ENCODE measurements around the gene SPTAN1. TPM values are rescaled to one million over a fixed set of nuclear protein-coding genes. Genes with fewer than 3 reads are reported as not detected.

SPTAN1 gene
- total RNA-seq, 1 experiment from 2014 or later = 344 TPM

DNA sequence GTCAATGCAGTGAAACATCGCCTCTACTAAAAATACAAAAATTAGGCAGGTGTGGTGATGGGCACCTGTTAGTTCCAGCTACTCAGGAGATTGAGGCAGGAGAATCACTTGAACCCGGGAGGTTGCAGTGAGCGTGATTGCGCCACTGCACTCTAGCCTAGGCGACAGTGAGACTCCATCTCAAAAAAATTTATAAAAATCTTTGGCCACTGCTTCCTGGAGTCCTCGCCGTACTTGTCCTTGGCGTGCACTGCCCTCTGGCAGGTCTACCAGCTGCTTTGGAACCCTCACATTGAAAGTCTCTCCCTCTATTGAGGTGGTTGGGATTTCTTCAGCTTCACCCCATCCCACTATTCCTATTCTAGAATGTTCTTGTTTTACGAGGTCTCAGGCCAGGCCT is 79.2 kb downstream of the SPTAN1 start:
- no TSS peak for BruUV-seq (replicated peaks)
- CTCF ChIA-PET = no interaction called here
- no peaks in the 10 kb centered on the region for H3K9me3 Mint-ChIP-seq (ENCODE audit: low read depth, unreplicated experiment)
- DNase-seq = no peak
- peaks cover 55% of the 10 kb centered on the region for H3K36me3 Mint-ChIP-seq (ENCODE audit: insufficient read depth, unreplicated experiment)
- no peak overlapping the region for H3K27ac Mint-ChIP-seq (ENCODE audit: unreplicated experiment)
- no peaks in the 10 kb centered on the region for H3K27me3 Mint-ChIP-seq (ENCODE audit: unreplicated experiment)
- TF ChIP-seq, protein P1, sequence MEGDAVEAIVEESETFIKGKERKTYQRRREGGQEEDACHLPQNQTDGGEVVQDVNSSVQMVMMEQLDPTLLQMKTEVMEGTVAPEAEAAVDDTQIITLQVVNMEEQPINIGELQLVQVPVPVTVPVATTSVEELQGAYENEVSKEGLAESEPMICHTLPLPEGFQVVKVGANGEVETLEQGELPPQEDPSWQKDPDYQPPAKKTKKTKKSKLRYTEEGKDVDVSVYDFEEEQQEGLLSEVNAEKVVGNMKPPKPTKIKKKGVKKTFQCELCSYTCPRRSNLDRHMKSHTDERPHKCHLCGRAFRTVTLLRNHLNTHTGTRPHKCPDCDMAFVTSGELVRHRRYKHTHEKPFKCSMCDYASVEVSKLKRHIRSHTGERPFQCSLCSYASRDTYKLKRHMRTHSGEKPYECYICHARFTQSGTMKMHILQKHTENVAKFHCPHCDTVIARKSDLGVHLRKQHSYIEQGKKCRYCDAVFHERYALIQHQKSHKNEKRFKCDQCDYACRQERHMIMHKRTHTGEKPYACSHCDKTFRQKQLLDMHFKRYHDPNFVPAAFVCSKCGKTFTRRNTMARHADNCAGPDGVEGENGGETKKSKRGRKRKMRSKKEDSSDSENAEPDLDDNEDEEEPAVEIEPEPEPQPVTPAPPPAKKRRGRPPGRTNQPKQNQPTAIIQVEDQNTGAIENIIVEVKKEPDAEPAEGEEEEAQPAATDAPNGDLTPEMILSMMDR (IDR thresholded peaks at IDR 0.05; ENCODE audit: unreplicated experiment) = no peak
- H3K4me3 Mint-ChIP-seq (ENCODE audit: low read depth, unreplicated experiment) = no peak overlapping the region
- H3K4me1 Mint-ChIP-seq (ENCODE audit: low read depth, unreplicated experiment) = peaks cover 20% of the 10 kb centered on the region
- intact Hi-C loops (cut with micrococcal nuclease; ENCODE audit: unreplicated experiment) = no loop called here

DNA sequence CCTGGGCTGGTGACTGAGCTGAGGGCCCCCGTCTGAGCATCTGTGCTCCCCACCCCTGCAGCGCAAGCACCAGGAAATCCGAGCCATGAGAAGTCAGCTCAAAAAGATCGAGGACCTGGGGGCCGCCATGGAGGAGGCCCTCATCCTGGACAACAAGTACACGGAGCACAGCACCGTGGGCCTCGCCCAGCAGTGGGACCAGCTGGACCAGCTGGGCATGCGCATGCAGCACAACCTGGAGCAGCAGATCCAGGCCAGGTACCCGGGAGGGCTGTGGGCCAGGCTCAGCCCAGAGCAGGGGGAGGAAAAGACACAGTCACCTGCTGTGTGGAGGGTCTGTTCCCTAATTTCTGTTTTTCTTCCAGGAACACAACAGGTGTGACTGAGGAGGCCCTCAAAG is 79.7 kb downstream of the SPTAN1 start:
- peaks cover 55% of the 10 kb centered on the region for H3K36me3 Mint-ChIP-seq (ENCODE audit: insufficient read depth, unreplicated experiment)
- H3K27me3 Mint-ChIP-seq (ENCODE audit: unreplicated experiment) = no peaks in the 10 kb centered on the region
- intact Hi-C loops (cut with micrococcal nuclease; ENCODE audit: unreplicated experiment) = no loop called here
- H3K9me3 Mint-ChIP-seq (ENCODE audit: low read depth, unreplicated experiment) = no peaks in the 10 kb centered on the region
- TF ChIP-seq, protein P1 (IDR thresholded peaks at IDR 0.05; ENCODE audit: unreplicated experiment) = no peak
- DNase-seq = no peak
- no peak overlapping the region for H3K27ac Mint-ChIP-seq (ENCODE audit: unreplicated experiment)
- no peak overlapping the region for H3K4me3 Mint-ChIP-seq (ENCODE audit: low read depth, unreplicated experiment)
- peaks cover 24% of the 10 kb centered on the region for H3K4me1 Mint-ChIP-seq (ENCODE audit: low read depth, unreplicated experiment)
- BruUV-seq (replicated peaks) = no TSS peak
- CTCF ChIA-PET = no interaction called here

DNA sequence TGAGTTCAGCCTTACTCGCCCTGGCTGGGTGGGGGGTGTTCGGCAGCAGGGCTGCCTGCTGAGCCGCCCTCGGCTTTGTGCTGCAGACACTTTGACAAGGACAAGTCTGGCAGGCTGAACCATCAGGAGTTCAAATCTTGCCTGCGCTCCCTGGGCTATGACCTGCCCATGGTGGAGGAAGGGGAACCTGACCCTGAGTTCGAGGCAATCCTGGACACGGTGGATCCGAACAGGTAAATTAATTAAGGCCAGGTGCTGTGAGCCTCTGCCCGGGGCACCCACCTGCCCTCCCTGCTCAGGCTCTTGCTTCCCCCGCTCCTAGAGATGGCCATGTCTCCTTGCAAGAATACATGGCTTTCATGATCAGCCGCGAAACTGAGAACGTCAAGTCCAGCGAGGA is 80.1 kb downstream of the SPTAN1 start:
- H3K4me3 Mint-ChIP-seq (ENCODE audit: low read depth, unreplicated experiment) = no peak overlapping the region
- intact Hi-C loops (cut with micrococcal nuclease; ENCODE audit: unreplicated experiment) = no loop called here
- H3K4me1 Mint-ChIP-seq (ENCODE audit: low read depth, unreplicated experiment) = peaks cover 24% of the 10 kb centered on the region
- H3K36me3 Mint-ChIP-seq (ENCODE audit: insufficient read depth, unreplicated experiment) = peaks cover 55% of the 10 kb centered on the region
- H3K9me3 Mint-ChIP-seq (ENCODE audit: low read depth, unreplicated experiment) = no peaks in the 10 kb centered on the region
- no peak for DNase-seq
- no peaks in the 10 kb centered on the region for H3K27me3 Mint-ChIP-seq (ENCODE audit: unreplicated experiment)
- TF ChIP-seq, protein P1 (IDR thresholded peaks at IDR 0.05; ENCODE audit: unreplicated experiment) = no peak
- no TSS peak for BruUV-seq (replicated peaks)
- CTCF ChIA-PET = no interaction called here
- no peak overlapping the region for H3K27ac Mint-ChIP-seq (ENCODE audit: unreplicated experiment)

DNA sequence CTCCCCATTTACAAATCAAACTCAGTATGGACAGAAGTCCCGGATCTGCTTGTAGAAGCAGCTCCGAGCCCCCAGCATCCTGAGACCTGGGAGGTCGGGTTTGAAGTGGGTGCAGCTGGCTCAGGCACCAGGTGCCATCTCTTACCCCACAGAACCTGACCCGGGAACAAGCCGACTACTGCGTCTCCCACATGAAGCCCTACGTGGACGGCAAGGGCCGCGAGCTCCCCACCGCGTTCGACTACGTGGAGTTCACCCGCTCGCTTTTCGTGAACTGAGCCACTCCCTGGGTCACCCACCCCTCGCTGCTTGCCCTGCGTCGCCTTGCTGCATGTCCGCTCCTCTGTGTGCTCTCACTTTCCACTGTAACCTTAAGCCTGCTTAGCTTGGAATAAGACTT is 80.7 kb downstream of the SPTAN1 start:
- no peak overlapping the region for H3K4me3 Mint-ChIP-seq (ENCODE audit: low read depth, unreplicated experiment)
- no peaks in the 10 kb centered on the region for H3K9me3 Mint-ChIP-seq (ENCODE audit: low read depth, unreplicated experiment)
- H3K4me1 Mint-ChIP-seq (ENCODE audit: low read depth, unreplicated experiment) = peaks cover 24% of the 10 kb centered on the region
- intact Hi-C loops (cut with micrococcal nuclease; ENCODE audit: unreplicated experiment) = no loop called here
- TF ChIP-seq, protein P1 (IDR thresholded peaks at IDR 0.05; ENCODE audit: unreplicated experiment) = no peak
- H3K36me3 Mint-ChIP-seq (ENCODE audit: insufficient read depth, unreplicated experiment) = peaks cover 50% of the 10 kb centered on the region
- DNase-seq = no peak
- CTCF ChIA-PET = interaction anchor here (1.1 kb wide), 1 partner anchor 69 kb away, joined by 3 read pairs; the partner anchor contains the start of gene PKN3
- peak overlapping the region; percentile 28 for H3K27ac Mint-ChIP-seq (ENCODE audit: unreplicated experiment)
- H3K27me3 Mint-ChIP-seq (ENCODE audit: unreplicated experiment) = no peaks in the 10 kb centered on the region
- TSS peak; percentile 95 for BruUV-seq (replicated peaks)

All from Calu3 (cell line).